Peyer's patch (tissue), 4 donors: ENCODE data around the gene IGF1R. TPM values are rescaled to one million over a fixed set of nuclear protein-coding genes. Genes with fewer than 3 reads are reported as not detected.

ENCODE experiments used
- DNase-seq, 3 donors: peaks; one replicate each; pipeline ENCODE4 v3.0.0-alpha.2; 2017 to 2019
- H3K27ac ChIP-seq, 4 donors: fragments of 200-600 bp; sonication (generic); one replicate each; pipeline ENCODE4 v1.5.1; 2016 to 2019
- H3K27me3 ChIP-seq, 2 donors: fragments of 200-600 bp; sonication (generic); one replicate each; pipeline ENCODE4 v1.5.1; 2019
- H3K36me3 ChIP-seq, 3 donors: fragments of 200-600 bp; sonication (generic); one replicate each; pipeline ENCODE4 v1.5.1; 2016 to 2019
- H3K4me1 ChIP-seq, 4 donors: fragments of 200-600 bp; sonication (generic); one replicate each; pipeline ENCODE4 v1.5.1; 2016 to 2019
- H3K4me3 ChIP-seq, 4 donors: fragments of 200-600 bp; sonication (generic); 1 replicate in 3 of 4; 2 replicates in 1 of 4; pipeline ENCODE4 v1.5.1; 2016 to 2019; ENCODE audit warnings: mild to moderate bottlenecking in 1 of 4
- H3K9me3 ChIP-seq, 4 donors: fragments of 200-600 bp; sonication (generic); one replicate each; pipeline ENCODE4 v1.5.1; 2016 to 2019; ENCODE audit warnings: mild to moderate bottlenecking in 1 of 4
- CTCF ChIP-seq, 6 experiments: fragments of 450-650 bp in 4 of 6; fragments of 200-600 bp in 2 of 6; sonication (generic) in 1 of 6; IDR thresholded peaks; one replicate each; pipeline ENCODE4 v1.5.1; 2017 to 2019; ENCODE audit warnings: antibody characterized with exemption in 6 of 6, mild to moderate bottlenecking in 3 of 6, moderate library complexity in 1 of 6
- POLR2A ChIP-seq, 2 donors: fragments of 450-650 bp; IDR thresholded peaks; one replicate each; pipeline ENCODE4 v1.5.1; 2017; ENCODE audit warnings: antibody characterized with exemption in 2 of 2, mild to moderate bottlenecking in 2 of 2, moderate library complexity in 2 of 2
- small RNA-seq, 2 donors: library from RNA; depleted of rRNA; stranded (forward); fragments of <200 nt; gene quantifications; one replicate each; pipeline ENCODE3, GENCODE V24; 2016
- total RNA-seq, 4 donors: library from RNA; depleted of rRNA; stranded (reverse); fragments of >200 nt; gene quantifications; one replicate each; pipeline ENCODE4 v1.1.0, GENCODE V29; 2016

IGF1R gene
- total RNA-seq, 4 donors from 2014 or later = 29.6 to 176 (median 88.1) TPM

DNA sequence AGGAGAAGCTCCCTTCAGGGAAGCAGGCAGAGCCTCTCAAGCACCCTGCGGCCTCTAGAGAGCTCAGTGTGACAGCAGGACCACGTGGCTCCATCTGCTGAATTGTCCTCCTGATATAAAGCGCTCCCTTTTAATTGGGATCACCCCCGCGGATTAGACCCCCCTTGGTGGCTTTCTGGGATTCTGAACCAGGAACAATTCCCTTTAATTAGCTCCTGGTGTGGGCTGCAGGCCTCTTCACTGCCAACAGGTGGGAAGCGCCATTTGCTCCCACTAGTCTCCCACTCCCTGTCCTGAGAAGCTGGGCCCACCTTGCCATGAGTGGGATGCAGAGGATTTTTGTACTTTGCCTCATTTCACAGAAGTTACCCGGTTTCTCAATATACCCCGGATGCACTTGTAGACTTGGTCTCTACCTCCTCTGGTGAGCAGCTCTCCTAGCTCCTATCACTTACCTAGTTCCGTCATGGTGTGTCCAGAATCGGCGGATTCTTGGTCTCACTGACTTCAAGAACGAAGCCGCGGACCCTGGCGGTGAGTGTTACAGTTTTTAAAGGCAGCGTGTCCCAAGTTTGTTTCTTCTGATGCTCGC lies 358.7 kb downstream of the IGF1R start:
- Histone ChIP-seq H3K36me3 (no peaks in the 10 kb centered on the region), H3K4me3 (no peak overlapping the region), H3K27ac (no peak overlapping the region), H3K9me3 (no peaks in the 10 kb centered on the region), H3K4me1 (no peaks in the 10 kb centered on the region), H3K27me3 (no peaks in the 10 kb centered on the region)
- DNase-seq = no peak
- no peak for TF ChIP-seq POLR2A (IDR thresholded peaks at IDR 0.05)
- TF ChIP-seq CTCF (IDR thresholded peaks at IDR 0.05) = no peak

DNA sequence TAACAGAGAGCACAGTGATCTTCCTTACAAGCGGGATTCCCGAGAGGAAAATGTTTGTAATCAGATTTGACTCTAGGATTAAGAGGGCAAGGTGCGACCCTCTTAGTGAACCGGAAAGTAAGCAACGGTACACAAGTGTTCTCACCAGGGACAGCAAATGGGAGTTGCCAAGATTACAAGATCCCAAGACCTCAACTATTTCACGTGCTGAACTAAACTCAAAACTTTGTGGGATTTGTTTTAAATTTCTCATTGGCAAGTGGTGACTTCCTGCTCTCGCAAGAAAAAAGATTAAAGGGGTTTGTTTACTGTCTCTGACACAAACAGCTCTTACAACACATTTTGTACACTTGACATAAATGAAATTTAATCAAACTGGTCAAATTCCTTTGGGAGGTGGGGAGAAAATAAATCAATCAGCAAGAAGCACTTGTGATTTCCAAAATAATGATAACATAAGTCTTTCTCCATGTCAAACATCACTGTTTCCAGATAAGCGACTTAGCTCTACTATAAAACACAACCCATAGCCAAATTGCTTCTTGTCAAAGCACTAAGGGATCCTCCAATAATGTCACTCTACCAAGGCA lies 361.5 kb downstream of the IGF1R start:
- H3K36me3 ChIP-seq = no peaks in the 10 kb centered on the region
- H3K9me3 ChIP-seq = no peaks in the 10 kb centered on the region
- no peak overlapping the region for H3K4me3 ChIP-seq
- no peak for DNase-seq
- H3K27ac ChIP-seq = no peak overlapping the region
- H3K4me1 ChIP-seq = peaks cover 0 to under 1% (median 0%) of the 10 kb centered on the region in 4 donors
- no peaks in the 10 kb centered on the region for H3K27me3 ChIP-seq
- no peak for TF ChIP-seq CTCF (IDR thresholded peaks at IDR 0.05)
- TF ChIP-seq POLR2A (IDR thresholded peaks at IDR 0.05) = no peak

DNA sequence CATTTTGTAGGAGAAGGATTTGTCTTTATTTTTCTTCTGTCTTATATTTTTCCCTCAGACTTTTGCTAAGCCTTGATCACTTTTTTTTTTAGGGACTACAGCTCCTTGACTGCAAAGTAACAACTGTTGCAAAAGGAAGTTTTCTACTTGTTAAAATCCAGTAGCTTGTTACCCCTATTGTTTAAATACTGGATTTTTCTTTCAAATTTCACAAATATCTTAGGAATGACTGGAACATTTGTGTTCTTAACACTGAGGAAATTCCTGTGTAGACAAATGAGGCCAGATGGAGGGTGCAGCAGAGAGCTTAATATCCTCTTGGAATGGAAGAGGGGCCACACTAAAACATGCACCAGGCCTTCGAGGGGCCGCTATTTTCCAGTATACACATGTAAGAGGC lies 362.4 kb downstream of the IGF1R start:
- H3K36me3 ChIP-seq = no peaks in the 10 kb centered on the region
- TF ChIP-seq POLR2A (IDR thresholded peaks at IDR 0.05) (no peak), CTCF (IDR thresholded peaks at IDR 0.05) (no peak)
- peaks cover 0 to 10% (median 3%) of the 10 kb centered on the region in 4 donors for H3K4me1 ChIP-seq
- no peak for DNase-seq
- H3K27ac ChIP-seq = no peak overlapping the region
- peaks cover 0 to 7% of the 10 kb centered on the region in 2 donors for H3K27me3 ChIP-seq
- no peak overlapping the region for H3K4me3 ChIP-seq
- H3K9me3 ChIP-seq = no peaks in the 10 kb centered on the region

Small RNA genes within 50 kb of the gene (small RNA-seq; reads per million reads assigned to genes)
- 0 reads per million in 2 donors for gene MIR4714
